Upper lobe of left lung (tissue), 4 donors: ENCODE data around the gene CHAD.

Experiments
- POLR2A ChIP-seq, 4 donors: fragments of 450-650 bp; IDR thresholded peaks; one replicate each; pipeline ENCODE4 v1.5.1; 2016 to 2017; ENCODE audit warnings: antibody characterized with exemption in 4 of 4, mild to moderate bottlenecking in 2 of 4
- TF ChIP-seq, protein P1 (sequence below), 6 experiments: fragments of 450-650 bp in 4 of 6; fragments of 200-600 bp in 2 of 6; sonication (generic) in 2 of 6; IDR thresholded peaks; one replicate each; pipeline ENCODE4 v1.5.1; 2016 to 2019; ENCODE audit warnings: antibody characterized with exemption in 6 of 6

DNA sequence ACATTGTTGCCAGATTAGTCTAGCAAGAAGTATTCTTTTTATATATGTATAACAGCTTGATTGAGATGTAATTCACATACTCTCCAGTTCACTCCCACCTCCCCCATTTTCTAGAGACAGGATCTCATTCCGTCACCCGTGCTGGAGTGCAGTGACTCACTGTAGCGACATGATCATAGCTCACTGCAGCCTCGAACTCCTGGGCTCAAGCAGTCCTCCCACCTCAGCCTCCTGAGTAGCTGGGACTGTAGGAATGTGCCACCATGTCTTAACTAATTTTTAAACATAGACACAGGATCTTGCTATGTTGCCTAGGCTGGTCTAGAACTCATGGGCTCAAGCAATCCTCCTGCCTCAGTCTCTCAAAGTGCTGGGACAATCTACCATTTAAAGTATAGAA, 6.7 kb upstream of the CHAD start:
- no peak for TF ChIP-seq POLR2A (IDR thresholded peaks at IDR 0.05)
- TF ChIP-seq, protein P1, sequence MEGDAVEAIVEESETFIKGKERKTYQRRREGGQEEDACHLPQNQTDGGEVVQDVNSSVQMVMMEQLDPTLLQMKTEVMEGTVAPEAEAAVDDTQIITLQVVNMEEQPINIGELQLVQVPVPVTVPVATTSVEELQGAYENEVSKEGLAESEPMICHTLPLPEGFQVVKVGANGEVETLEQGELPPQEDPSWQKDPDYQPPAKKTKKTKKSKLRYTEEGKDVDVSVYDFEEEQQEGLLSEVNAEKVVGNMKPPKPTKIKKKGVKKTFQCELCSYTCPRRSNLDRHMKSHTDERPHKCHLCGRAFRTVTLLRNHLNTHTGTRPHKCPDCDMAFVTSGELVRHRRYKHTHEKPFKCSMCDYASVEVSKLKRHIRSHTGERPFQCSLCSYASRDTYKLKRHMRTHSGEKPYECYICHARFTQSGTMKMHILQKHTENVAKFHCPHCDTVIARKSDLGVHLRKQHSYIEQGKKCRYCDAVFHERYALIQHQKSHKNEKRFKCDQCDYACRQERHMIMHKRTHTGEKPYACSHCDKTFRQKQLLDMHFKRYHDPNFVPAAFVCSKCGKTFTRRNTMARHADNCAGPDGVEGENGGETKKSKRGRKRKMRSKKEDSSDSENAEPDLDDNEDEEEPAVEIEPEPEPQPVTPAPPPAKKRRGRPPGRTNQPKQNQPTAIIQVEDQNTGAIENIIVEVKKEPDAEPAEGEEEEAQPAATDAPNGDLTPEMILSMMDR (IDR thresholded peaks at IDR 0.05), result no peak
